Lower leg skin (tissue), 4 donors: ENCODE results near the gene MTRF1L. TPM values are rescaled to one million over a fixed set of nuclear protein-coding genes. Genes with fewer than 3 reads are reported as not detected.
"Not testable (repeated sequence)": the region's sequence is repeated elsewhere in the genome, so short reads cannot be mapped to it uniquely, and the experiment has no call there.

Experiments used
- DNase-seq, 2 donors: peaks; one replicate each; pipeline ENCODE4 v3.0.0-alpha.2; 2019; ENCODE audit warnings: low spot score in 2 of 2
- H3K4me3 ChIP-seq: fragments of 200-600 bp; sonication (generic); 2 replicates; pipeline ENCODE4 v1.5.1; 2017; ENCODE audit warnings: mild to moderate bottlenecking, low read depth; ENCODE audit not compliant: poor library complexity, severe bottlenecking
- POLR2A ChIP-seq, 2 donors: fragments of 450-650 bp; IDR thresholded peaks; one replicate each; pipeline ENCODE4 v1.6.1; 2016 to 2017; ENCODE audit warnings: antibody characterized with exemption in 2 of 2, mild to moderate bottlenecking in 1 of 2, moderate library complexity in 1 of 2
- WGBS, 2 donors: methylation state at CpG; one replicate each; pipeline ENCODE4 v1.1.5; 2018; 5-methylcytosine and 5-hydroxymethylcytosine counted together
- intact Hi-C: fragments of 100-400 bp; cut with DNase I; formaldehyde crosslinking; loops from one replicate; pipeline ENCODE4 v1.15.0; 2023; ENCODE audit warnings: low total_unique reads
- total RNA-seq, 4 donors: library from RNA; depleted of rRNA; stranded (reverse); fragments of >200 nt; gene quantifications; one replicate each; pipeline ENCODE4 v1.1.0, GENCODE V29; 2016
- TF ChIP-seq, protein P1 (sequence below), 3 donors: fragments of 450-650 bp; IDR thresholded peaks; one replicate each; pipeline ENCODE4 v1.5.1; 2016; ENCODE audit warnings: antibody characterized with exemption in 3 of 3, mild to moderate bottlenecking in 3 of 3, moderate library complexity in 2 of 3

The MTRF1L gene
- total RNA-seq, 4 donors from 2014 or later: 15.9 to 19.7 (median 17.6) TPM

GRCh38 chr6:152977556-152977955 lies 25.0 kb downstream of the MTRF1L start:
- DNase-seq: no peak
- no peak overlapping the region for H3K4me3 ChIP-seq
- TF ChIP-seq, protein P1, sequence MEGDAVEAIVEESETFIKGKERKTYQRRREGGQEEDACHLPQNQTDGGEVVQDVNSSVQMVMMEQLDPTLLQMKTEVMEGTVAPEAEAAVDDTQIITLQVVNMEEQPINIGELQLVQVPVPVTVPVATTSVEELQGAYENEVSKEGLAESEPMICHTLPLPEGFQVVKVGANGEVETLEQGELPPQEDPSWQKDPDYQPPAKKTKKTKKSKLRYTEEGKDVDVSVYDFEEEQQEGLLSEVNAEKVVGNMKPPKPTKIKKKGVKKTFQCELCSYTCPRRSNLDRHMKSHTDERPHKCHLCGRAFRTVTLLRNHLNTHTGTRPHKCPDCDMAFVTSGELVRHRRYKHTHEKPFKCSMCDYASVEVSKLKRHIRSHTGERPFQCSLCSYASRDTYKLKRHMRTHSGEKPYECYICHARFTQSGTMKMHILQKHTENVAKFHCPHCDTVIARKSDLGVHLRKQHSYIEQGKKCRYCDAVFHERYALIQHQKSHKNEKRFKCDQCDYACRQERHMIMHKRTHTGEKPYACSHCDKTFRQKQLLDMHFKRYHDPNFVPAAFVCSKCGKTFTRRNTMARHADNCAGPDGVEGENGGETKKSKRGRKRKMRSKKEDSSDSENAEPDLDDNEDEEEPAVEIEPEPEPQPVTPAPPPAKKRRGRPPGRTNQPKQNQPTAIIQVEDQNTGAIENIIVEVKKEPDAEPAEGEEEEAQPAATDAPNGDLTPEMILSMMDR (IDR thresholded peaks at IDR 0.05): no peak
- no peak for TF ChIP-seq POLR2A (IDR thresholded peaks at IDR 0.05)
- intact Hi-C loops: no loop called here

GRCh38 chr6:152976749-152977148 lies 25.8 kb downstream of the MTRF1L start:
- no peak for DNase-seq
- intact Hi-C loops: no loop called here
- H3K4me3 ChIP-seq: no peak overlapping the region
- 88 to 97% methylated on average over 1 of the region's 1 CpG for WGBS, 2 donors
- TF ChIP-seq POLR2A (IDR thresholded peaks at IDR 0.05): no peak
- TF ChIP-seq, protein P1 (IDR thresholded peaks at IDR 0.05): no peak

DNA sequence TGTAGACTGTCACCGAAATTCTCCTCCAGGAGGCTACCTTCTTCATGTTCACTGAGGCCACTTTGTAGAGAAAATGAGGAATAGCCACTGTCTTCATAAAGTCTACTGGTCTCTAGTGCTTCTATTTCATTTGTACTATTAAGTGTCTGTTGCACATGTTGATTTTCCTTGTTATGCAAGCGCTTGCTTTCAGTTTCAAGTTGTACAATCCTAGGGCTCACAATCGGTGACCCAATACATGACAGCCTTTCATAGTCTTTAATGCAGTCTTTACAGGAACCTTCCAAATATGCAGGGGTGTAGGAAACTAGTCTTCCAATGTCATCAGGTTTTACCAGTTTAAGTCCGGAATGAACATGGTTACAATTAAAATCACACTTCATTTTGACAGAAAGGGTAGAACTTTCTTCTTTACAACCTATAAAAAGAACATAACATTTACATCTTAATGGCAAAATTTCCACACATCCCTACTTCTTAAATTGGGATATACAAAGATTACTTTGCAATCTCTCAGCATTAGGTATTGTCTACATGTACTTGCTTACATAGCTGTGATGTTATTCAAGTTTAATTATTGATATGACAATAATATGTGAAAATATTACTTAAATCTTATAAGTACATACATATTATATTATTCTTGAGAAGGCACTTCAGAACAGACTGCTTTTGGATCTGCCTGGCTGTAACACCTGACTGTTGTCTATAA lies 27.1 kb downstream of the MTRF1L start:
- WGBS, 2 donors: 86 to 90% methylated on average over 4 of the region's 4 CpGs
- intact Hi-C loops: no loop called here
- DNase-seq: no peak
- no peak for TF ChIP-seq POLR2A (IDR thresholded peaks at IDR 0.05)
- TF ChIP-seq, protein P1 (IDR thresholded peaks at IDR 0.05): no peak
- no peak overlapping the region for H3K4me3 ChIP-seq

- no peak for TF ChIP-seq POLR2A (IDR thresholded peaks at IDR 0.05)
- TF ChIP-seq, protein P1 (IDR thresholded peaks at IDR 0.05): no peak
- WGBS, 2 donors: 92 to 100% methylated on average over 1 of the region's 1 CpG
- H3K4me3 ChIP-seq: no peak overlapping the region
- intact Hi-C loops: no loop called here
- DNase-seq: no peak
These were observed 28.6 kb downstream of the MTRF1L start for GRCh38 chr6:152973916-152974315.

DNA sequence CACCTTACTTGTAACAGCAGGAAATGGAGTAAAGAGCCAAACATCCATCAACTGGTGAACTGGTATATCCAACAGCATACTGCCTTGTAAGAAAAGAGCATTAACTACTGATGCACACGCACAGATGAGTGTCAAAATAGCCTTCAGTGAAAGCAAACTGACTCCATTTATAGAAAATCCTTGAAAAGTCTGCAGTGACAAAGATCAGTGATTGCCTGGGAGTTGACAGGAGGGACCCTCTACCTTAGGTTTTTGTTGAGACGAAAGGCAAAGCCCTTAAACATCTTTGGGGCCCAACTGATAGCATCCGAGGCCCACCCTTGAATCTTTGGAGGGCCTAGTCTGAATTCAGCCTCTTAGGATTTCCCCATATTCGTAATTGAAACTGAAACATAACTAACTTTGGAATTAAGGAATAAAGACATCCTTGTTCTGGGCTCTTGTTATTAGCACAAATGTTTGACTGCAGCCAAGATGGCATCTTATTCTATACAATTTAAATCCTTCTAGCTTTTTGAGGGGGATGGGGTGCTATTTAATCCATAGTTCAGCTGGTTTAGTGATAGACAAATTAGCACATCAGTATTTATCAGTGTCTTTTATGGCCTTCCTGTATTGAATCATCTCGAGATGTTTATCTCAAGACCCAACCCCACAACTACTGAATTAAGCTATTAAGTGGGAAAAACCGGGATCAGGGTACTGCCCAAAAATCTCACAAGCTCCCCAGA lies 32.7 kb downstream of the MTRF1L start:
- no peak overlapping the region for H3K4me3 ChIP-seq
- WGBS, 2 donors: 96 to 97% methylated on average over 6 of the region's 6 CpGs
- no peak for DNase-seq
- no peak for TF ChIP-seq POLR2A (IDR thresholded peaks at IDR 0.05)
- TF ChIP-seq, protein P1 (IDR thresholded peaks at IDR 0.05): no peak
- intact Hi-C loops: no loop called here

DNA sequence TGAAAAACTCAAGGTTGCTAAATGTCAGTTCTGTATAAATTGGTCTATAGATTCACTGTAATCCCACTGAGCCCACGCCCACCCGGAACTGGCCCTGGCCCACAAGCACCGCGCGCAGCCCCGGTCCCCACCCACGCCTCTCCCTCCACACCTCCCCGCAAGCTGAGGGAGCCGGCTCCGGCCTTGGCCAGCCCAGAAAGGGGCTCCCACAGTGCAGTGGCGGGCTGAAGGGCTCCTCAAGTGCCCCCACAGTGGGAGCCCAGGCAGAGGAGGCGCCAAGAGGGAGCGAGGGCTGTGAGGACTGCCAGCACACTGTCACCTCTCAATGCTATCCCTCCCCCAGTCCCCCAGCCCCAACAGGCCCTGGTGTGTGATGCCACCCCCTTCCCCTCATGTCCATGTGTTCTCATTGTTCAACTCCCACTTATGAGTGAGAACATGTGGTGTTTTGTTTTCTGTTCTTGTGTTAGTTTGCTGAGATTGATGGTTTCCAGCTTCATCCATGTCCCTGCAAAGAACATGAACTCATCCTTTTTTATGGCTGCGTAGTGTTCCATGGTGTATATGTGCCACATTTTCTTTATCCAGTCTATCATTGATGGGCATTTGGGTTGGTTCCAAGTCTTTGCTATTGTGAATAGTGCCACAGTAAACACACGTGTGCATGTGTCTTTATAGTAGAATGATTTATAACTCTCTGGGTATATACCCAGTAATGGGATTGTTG lies 36.2 kb downstream of the MTRF1L start:
- H3K4me3 ChIP-seq, DNase-seq, intact Hi-C loops: not testable (repeated sequence)
- WGBS, 2 donors: 90 to 96% methylated on average over 15 of the region's 15 CpGs
